SK-N-MC (cell line): Measurements from ENCODE around the gene GPRASP3.
"Not testable (repeated sequence)": the region's sequence is repeated elsewhere in the genome, so short reads cannot be mapped to it uniquely, and the experiment has no call there.

Experiments used
- DNase-seq: peaks from one replicate; pipeline ENCODE4 v3.0.0-alpha.2; 2011; ENCODE audit warnings: low read depth, low spot score
- H3K27ac ChIP-seq: fragments of 200-600 bp; sonication (generic); 2 replicates; pipeline ENCODE4 v1.5.1; 2016; ENCODE audit warnings: mixed run types
- H3K36me3 ChIP-seq: fragments of 200-600 bp; sonication (generic); 2 replicates; pipeline ENCODE4 v1.6.1; 2017; ENCODE audit warnings: antibody characterized with exemption, low read length, mixed read lengths; ENCODE audit not compliant: insufficient read depth
- H3K4me3 ChIP-seq: fragments of 200-600 bp; sonication (generic); 2 replicates; pipeline ENCODE4 v1.5.1; 2016
- H3K9ac ChIP-seq: fragments of 200-600 bp; sonication (generic); 2 replicates; pipeline ENCODE4 v1.8.0; 2017; ENCODE audit warnings: mixed run types, mixed read lengths; ENCODE audit not compliant: insufficient read length
- H3K9me3 ChIP-seq: fragments of 200-600 bp; sonication (generic); 2 replicates; pipeline ENCODE4 v1.6.1; 2017; ENCODE audit warnings: low read depth, mild to moderate bottlenecking, antibody characterized with exemption, low read length, moderate library complexity, mixed read lengths
- EZH2 ChIP-seq: fragments of 200-600 bp; sonication (generic); IDR thresholded peaks from one replicate; pipeline ENCODE4 v1.6.1; 2017; ENCODE audit warnings: antibody characterized with exemption
- FOXP2 ChIP-seq: optimal IDR thresholded peaks from 2 replicates; pipeline ENCODE3; 2011; ENCODE audit warnings: mild to moderate bottlenecking, moderate library complexity; ENCODE audit not compliant: insufficient read depth; ENCODE audit errors: extremely low read length, control extremely low read depth
- POLR2AphosphoS5 ChIP-seq: IDR thresholded peaks from 2 replicates; pipeline ENCODE4 v1.6.1; 2012; ENCODE audit warnings: mild to moderate bottlenecking, low read depth, low read length, borderline replicate concordance

Gene GPRASP3

DNA sequence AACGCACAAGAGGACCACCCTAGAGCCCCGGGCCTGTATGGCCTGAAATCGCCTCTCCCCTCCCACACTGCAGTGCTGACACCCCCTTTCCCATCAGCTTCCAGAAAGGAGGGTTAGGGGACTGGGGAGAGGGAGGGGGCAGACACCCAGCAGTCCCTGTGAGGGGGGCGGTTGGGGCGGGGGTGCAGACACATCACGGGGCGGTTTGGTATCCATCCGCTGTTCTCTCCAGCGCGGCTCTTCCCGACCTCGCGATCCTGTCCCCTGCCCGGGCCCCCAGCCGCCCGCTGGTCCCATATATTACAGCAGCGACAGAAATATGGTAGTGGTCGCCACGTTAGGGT, 8.7 kb upstream of the GPRASP3 start:
- Histone ChIP-seq H3K9me3 (no peaks in the 10 kb centered on the region), H3K9ac (no peak overlapping the region)

DNA sequence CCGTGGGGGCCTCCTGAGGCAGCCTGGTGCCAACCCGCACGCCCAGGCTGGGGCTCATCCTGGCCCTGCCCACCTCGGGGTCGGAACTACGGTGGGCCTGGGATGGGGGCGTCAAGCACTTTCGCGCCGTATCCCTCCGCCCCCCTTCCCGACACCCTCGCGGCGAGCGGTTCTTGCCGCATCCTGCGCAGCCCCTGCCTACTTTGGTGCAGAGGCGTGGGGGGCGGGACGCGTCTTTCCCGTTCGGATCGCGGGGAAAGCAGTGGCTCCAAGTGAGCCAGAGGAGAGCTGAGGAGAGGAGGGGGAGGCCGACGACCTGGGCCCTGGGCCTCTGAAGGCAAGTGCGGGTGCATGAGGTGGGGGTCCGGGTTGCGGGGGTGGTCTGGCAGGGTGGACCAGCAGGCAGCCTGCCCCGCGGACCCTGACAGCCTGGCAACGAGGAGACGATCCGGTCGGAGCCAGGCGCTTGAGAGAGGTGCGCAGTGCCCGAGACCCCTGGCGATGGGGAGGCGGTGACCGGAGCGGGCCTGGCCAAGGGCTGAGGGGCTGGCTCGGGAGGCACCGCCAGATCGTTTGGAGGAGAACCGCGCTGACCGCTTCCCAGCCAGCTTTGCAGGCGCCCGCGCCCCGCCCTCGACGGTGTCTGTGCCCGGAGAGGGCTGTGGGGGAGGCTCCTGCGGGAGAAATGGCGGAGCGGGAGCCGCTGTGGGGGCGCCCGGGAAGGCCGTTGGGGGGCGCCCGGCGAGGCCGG, 8.2 kb upstream of the GPRASP3 start, which contains the start of gene GPRASP2:
Gene GPRASP2, plus strand, starts transcription at position 233 of the 751 bp plus-strand sequence. CDS start 2,422 bp downstream, outside the sequence.
- TF ChIP-seq FOXP2: no peak
- TF ChIP-seq EZH2: no peak
- no peak; the same call in 1 of the 2 replicates for TF ChIP-seq POLR2AphosphoS5
- Histone ChIP-seq H3K27ac (no peak within 1 kb of the TSS), H3K9ac (peak within 1 kb of the TSS; percentile 71), H3K9me3 (no peaks in the 10 kb centered on the region), H3K36me3 (no peaks in the 10 kb centered on the region), H3K4me3 (peak within 1 kb of the TSS; percentile 79)
- no peak for DNase-seq

More for the DNA sequence above, 8.7 kb upstream of the GPRASP3 start:
- Histone ChIP-seq H3K27ac (no peak overlapping the region), H3K36me3 (no peaks in the 10 kb centered on the region), H3K4me3 (peak overlapping the region; percentile 79)
- TF ChIP-seq POLR2AphosphoS5: no peak
- TF ChIP-seq EZH2: no peak
- no peak for TF ChIP-seq FOXP2
- no peak for DNase-seq

- no peak for DNase-seq
- Histone ChIP-seq H3K9me3 (no peaks in the 10 kb centered on the region), H3K4me3 (peak overlapping the region; percentile 79), H3K36me3 (no peaks in the 10 kb centered on the region), H3K27ac (no peak overlapping the region), H3K9ac (peak overlapping the region; percentile 71)
- TF ChIP-seq POLR2AphosphoS5 (no peak), EZH2 (no peak), FOXP2 (no peak)
Observed at GRCh38 chrX:102712981-102713625, 7.4 kb upstream of the GPRASP3 start.

DNA sequence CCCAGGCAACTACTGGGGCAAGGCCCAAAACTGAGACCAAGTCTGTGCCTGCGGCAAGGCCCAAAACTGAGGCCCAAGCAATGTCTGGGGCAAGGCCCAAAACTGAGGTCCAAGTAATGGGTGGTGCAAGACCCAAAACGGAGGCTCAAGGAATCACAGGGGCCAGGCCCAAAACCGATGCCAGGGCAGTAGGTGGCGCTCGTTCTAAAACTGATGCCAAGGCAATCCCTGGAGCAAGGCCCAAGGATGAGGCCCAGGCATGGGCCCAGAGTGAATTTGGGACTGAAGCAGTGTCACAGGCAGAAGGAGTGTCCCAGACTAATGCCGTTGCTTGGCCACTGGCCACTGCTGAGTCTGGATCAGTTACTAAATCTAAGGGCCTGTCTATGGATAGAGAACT, 5.5 kb upstream of the GPRASP3 start:
- DNase-seq: no peak
- no peaks in the 10 kb centered on the region for H3K36me3 ChIP-seq
- no peaks in the 10 kb centered on the region for H3K9me3 ChIP-seq
- H3K27ac ChIP-seq: no peak overlapping the region
- H3K9ac ChIP-seq: no peak overlapping the region
- TF ChIP-seq FOXP2: no peak
- no peak for TF ChIP-seq EZH2
- TF ChIP-seq POLR2AphosphoS5: no peak
- no peak overlapping the region for H3K4me3 ChIP-seq

- no peak for DNase-seq
- Histone ChIP-seq H3K27ac (no peak overlapping the region), H3K9me3 (no peaks in the 10 kb centered on the region), H3K4me3 (no peak overlapping the region), H3K9ac (no peak overlapping the region), H3K36me3 (no peaks in the 10 kb centered on the region)
- no peak for TF ChIP-seq POLR2AphosphoS5
- no peak for TF ChIP-seq FOXP2
- no peak for TF ChIP-seq EZH2
Observed at GRCh38 chrX:102715967-102716366, 4.6 kb upstream of the GPRASP3 start.

DNA sequence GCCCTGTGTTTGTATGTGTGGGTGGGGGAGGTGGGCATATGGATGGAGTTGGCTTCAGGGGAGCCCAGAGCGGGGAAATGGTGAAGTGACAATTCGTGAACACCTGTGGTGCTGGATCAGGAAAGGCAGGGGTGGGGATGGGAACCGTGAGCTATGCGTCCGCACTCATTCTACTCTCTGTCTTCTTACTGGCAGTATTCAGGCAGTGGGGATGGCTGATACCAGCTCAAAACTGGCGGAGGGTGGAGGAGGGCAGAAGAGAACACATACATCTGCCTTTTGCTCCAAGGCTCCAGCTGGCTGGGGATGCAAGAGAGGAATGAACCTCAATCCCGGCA, 595 bp downstream of the GPRASP3 start:
- H3K4me3 ChIP-seq: peak overlapping the region; percentile 77
- peak overlapping the region; percentile 83 for H3K9ac ChIP-seq
- not testable (repeated sequence) for H3K9me3 ChIP-seq, H3K27ac ChIP-seq, H3K36me3 ChIP-seq, DNase-seq

DNA sequence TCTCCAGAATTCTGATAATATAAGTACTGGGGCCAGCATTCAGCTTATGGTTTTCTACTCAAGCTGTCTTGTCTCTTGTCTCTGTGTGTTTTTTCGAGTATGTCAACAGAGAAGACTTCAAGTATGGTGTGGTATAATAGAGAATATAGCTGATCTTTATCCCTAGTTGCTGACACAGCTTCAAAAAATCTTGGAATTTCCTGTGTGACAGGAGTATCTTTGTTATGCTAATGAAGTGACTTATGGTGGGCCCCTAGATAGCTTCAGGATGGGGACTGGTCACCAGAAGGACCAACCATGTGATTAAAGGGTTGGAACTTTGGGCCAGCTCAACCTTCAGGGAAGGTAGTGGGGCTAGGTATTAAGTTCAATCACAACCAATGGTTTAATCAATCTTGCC, 2.9 kb downstream of the GPRASP3 start:
- no peak overlapping the region for H3K4me3 ChIP-seq
- peak overlapping the region; percentile 25; the same call in 1 of the 2 replicates for H3K27ac ChIP-seq

GRCh38 chrX:102727761-102728160, 7.2 kb downstream of the GPRASP3 start:
- TF ChIP-seq POLR2AphosphoS5: no peak
- no peak for DNase-seq
- Histone ChIP-seq H3K9ac (no peak overlapping the region), H3K9me3 (no peaks in the 10 kb centered on the region), H3K4me3 (no peak overlapping the region), H3K36me3 (no peaks in the 10 kb centered on the region), H3K27ac (no peak overlapping the region)

More for the DNA sequence above, 2.9 kb downstream of the GPRASP3 start:
- H3K9me3 ChIP-seq: no peaks in the 10 kb centered on the region
- H3K36me3 ChIP-seq: no peaks in the 10 kb centered on the region
- no peak overlapping the region for H3K9ac ChIP-seq
- DNase-seq: no peak
- TF ChIP-seq EZH2 (no peak), POLR2AphosphoS5 (no peak), FOXP2 (no peak)

DNA sequence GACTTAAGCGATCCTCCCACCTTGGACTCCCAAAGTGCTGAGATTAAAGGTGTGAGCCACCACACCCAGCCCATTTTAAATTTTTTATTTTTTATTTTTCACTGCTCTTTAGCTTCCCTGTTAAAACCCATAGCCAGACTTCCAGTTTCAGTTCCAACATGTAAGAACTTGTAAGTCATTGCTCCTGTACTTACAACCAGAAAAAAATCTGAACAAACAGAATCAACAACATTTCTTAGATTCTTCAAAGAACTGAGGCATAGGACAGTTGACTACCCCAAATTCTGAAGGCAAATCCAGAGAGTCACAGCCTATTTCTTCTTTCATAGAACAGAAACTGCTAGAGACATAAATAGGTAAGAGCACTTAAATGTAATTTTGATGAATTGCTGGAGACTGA, 8.1 kb downstream of the GPRASP3 start:
- Histone ChIP-seq H3K9ac (no peak overlapping the region), H3K36me3 (no peaks in the 10 kb centered on the region), H3K9me3 (no peaks in the 10 kb centered on the region), H3K4me3 (no peak overlapping the region), H3K27ac (no peak overlapping the region)
- no peak for TF ChIP-seq POLR2AphosphoS5
- no peak for TF ChIP-seq FOXP2
- no peak for TF ChIP-seq EZH2
- no peak for DNase-seq
